Activated CD8-positive, alpha-beta T cell treated with anti-CD3 and anti-CD28 coated beads for 36 hours (primary cell): ENCODE results near the gene C1QTNF9. TPM values are rescaled to one million over a fixed set of nuclear protein-coding genes. Genes with fewer than 3 reads are reported as not detected.
"Not testable (repeated sequence)": the region's sequence is repeated elsewhere in the genome, so short reads cannot be mapped to it uniquely, and the experiment has no call there.

Source experiments
- ATAC-seq: fragments of 200-7000 bp; cut with Tn5 transposase; one replicate; pipeline ENCODE4 v1.10.0; 2021; ENCODE audit warnings: mild to moderate bottlenecking, moderate library complexity
- CTCF ChIA-PET: fragments of 350-600 bp; sonication (Branson Sonifier 250); formaldehyde crosslinking; loops from one replicate; lab custom pipeline; 2021; ENCODE audit warnings: antibody characterized with exemption; lab: Charles Lee
- POLR2A ChIA-PET: fragments of 350-600 bp; sonication (Branson Sonifier 250); formaldehyde crosslinking; loops from one replicate; lab custom pipeline; 2021; ENCODE audit warnings: antibody characterized with exemption; lab: Charles Lee
- DNase-seq: peaks from one replicate; pipeline ENCODE4 v3.0.0-alpha.2; 2020
- H3K27ac Mint-ChIP-seq: one replicate; pipeline ENCODE4 v1.8.0; 2021; ENCODE audit warnings: mild to moderate bottlenecking, mixed read lengths
- H3K27me3 Mint-ChIP-seq: one replicate; pipeline ENCODE4 v1.8.0; 2021; ENCODE audit warnings: mixed read lengths
- H3K36me3 Mint-ChIP-seq: one replicate; pipeline ENCODE4 v1.8.0; 2021; ENCODE audit warnings: low read depth, mixed read lengths
- H3K4me1 Mint-ChIP-seq: one replicate; pipeline ENCODE4 v1.8.0; 2021; ENCODE audit warnings: low read depth, mixed read lengths
- H3K4me3 Mint-ChIP-seq: one replicate; pipeline ENCODE4 v1.8.0; 2021; ENCODE audit warnings: mild to moderate bottlenecking, moderate library complexity, mixed read lengths
- H3K9me3 Mint-ChIP-seq: one replicate; pipeline ENCODE4 v1.8.0; 2021; ENCODE audit warnings: mixed read lengths
- intact Hi-C: fragments of 100-400 bp; cut with micrococcal nuclease; formaldehyde crosslinking; loops from one replicate; pipeline ENCODE4 v1.10.0; 2022
- total RNA-seq, 2 experiments: library from RNA; stranded (reverse); gene quantifications; one replicate each; pipeline ENCODE4 v1.2.3, GENCODE V29; 2021
- TF ChIP-seq, protein P1 (sequence below): fragments of 200-600 bp; IDR thresholded peaks from one replicate; pipeline ENCODE4 v1.8.0; 2022; ENCODE audit warnings: antibody characterized with exemption, mild to moderate bottlenecking

C1QTNF9 gene
- total RNA-seq, result not detected

- POLR2A ChIA-PET, DNase-seq, H3K4me1 Mint-ChIP-seq, H3K9me3 Mint-ChIP-seq, ATAC-seq, H3K27ac Mint-ChIP-seq, H3K4me3 Mint-ChIP-seq, H3K27me3 Mint-ChIP-seq, intact Hi-C loops, CTCF ChIA-PET: not testable (repeated sequence)
- H3K36me3 Mint-ChIP-seq, result peaks cover 13% of the 10 kb centered on the region
Measured at GRCh38 chr13:24309300-24309699, at the start of gene C1QTNF9. Gene C1QTNF9, plus strand, starts transcription at chr13:24309580. Its CDS starts 6,424 bp downstream, at chr13:24316004.

DNA sequence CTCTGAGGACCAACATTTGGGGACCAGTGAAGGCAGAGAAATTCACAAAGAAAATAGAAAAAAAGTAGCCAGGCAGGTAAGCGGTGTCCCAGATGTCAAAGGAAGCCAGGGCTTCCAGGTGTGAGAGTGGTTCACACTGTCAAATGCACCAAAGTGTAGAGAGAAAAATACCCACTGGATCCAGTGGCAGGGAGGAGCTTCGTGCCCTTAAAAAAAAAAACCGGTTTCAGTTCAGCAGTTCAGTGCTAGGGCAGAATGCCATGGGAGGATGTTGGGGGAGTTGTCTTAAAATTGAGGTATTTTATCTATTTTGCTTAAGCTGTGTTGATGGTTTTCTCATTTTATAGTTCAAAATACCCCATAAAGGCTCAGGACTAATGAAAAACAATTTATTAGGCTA lies 47.8 kb upstream of the C1QTNF9 start:
- H3K9me3 Mint-ChIP-seq, result no peaks in the 10 kb centered on the region
- POLR2A ChIA-PET, result interaction anchor here (1.9 to 7.9 kb wide), 2 partner anchors 10 to 12 kb away, joined by 9 to 84 read pairs; no protein-coding TSS in a partner anchor
- H3K36me3 Mint-ChIP-seq, result peaks cover 53% of the 10 kb centered on the region
- intact Hi-C loops, result no loop called here
- ATAC-seq, result peak; percentile 59
- H3K27ac Mint-ChIP-seq, result peak overlapping the region; percentile 79
- peaks cover 87% of the 10 kb centered on the region for H3K4me1 Mint-ChIP-seq
- peak; percentile 54 for DNase-seq
- CTCF ChIA-PET, result interaction anchor here (1.2 to 1.6 kb wide), 3 partner anchors 9 to 33 kb away, joined by 5 to 7 read pairs (median 6); no protein-coding TSS in a partner anchor
- TF ChIP-seq, protein P1, sequence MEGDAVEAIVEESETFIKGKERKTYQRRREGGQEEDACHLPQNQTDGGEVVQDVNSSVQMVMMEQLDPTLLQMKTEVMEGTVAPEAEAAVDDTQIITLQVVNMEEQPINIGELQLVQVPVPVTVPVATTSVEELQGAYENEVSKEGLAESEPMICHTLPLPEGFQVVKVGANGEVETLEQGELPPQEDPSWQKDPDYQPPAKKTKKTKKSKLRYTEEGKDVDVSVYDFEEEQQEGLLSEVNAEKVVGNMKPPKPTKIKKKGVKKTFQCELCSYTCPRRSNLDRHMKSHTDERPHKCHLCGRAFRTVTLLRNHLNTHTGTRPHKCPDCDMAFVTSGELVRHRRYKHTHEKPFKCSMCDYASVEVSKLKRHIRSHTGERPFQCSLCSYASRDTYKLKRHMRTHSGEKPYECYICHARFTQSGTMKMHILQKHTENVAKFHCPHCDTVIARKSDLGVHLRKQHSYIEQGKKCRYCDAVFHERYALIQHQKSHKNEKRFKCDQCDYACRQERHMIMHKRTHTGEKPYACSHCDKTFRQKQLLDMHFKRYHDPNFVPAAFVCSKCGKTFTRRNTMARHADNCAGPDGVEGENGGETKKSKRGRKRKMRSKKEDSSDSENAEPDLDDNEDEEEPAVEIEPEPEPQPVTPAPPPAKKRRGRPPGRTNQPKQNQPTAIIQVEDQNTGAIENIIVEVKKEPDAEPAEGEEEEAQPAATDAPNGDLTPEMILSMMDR, result no peak
- peak overlapping the region; percentile 12 for H3K4me3 Mint-ChIP-seq
- no peaks in the 10 kb centered on the region for H3K27me3 Mint-ChIP-seq

DNA sequence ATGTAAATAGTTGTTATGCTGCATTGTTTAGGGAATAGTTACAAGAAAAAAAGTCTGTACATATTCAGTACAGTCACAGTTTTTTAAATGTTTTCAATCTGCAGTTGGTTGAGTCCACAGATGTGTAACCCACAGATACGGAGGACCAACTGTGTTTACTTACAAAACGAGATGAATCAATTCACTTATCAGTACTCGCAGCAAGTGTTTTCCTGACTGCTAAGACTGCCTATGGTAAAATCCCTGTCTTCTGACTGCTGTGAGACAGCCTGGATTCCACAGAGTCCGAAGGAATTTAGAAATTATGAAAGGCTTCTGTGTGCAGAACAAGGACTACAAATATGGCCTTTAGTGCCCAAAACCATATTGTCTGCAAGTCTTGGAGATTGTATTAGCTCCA lies 45.7 kb upstream of the C1QTNF9 start:
- Mint-ChIP-seq H3K27me3 (no peaks in the 10 kb centered on the region), H3K4me3 (peak overlapping the region; percentile 70), H3K27ac (peak overlapping the region; percentile 96), H3K4me1 (peaks cover 89% of the 10 kb centered on the region), H3K9me3 (no peaks in the 10 kb centered on the region), H3K36me3 (peaks cover 50% of the 10 kb centered on the region)
- TF ChIP-seq, protein P1, result no peak
- ChIA-PET POLR2A (interaction anchor here (0.5 to 14.8 kb wide), 3 partner anchors 9 to 188 kb away, joined by 3 to 227 read pairs (median 84); no protein-coding TSS in a partner anchor), CTCF (interaction anchor here (1.2 to 4.9 kb wide), 5 partner anchors 8 to 35 kb away, joined by 4 to 24 read pairs (median 8); no protein-coding TSS in a partner anchor)
- DNase-seq (no peak), ATAC-seq (no peak)
- intact Hi-C loops, result no loop called here

GRCh38 chr13:24264976-24265375 lies 44.4 kb upstream of the C1QTNF9 start:
- peak overlapping the region; percentile 70 for H3K4me3 Mint-ChIP-seq
- ATAC-seq, result peak; percentile 93
- H3K27me3 Mint-ChIP-seq, result no peaks in the 10 kb centered on the region
- intact Hi-C loops, result no loop called here
- no peaks in the 10 kb centered on the region for H3K9me3 Mint-ChIP-seq
- DNase-seq, result peak; percentile 95
- ChIA-PET POLR2A (interaction anchor here (0.5 to 14.8 kb wide), 4 partner anchors 8 to 689 kb away, joined by 3 to 227 read pairs (median 44); no protein-coding TSS in a partner anchor), CTCF (interaction anchor here (1.0 to 4.9 kb wide), 6 partner anchors 10 to 245 kb away, joined by 3 to 24 read pairs (median 6); no protein-coding TSS in a partner anchor)
- TF ChIP-seq, protein P1, result no peak
- peaks cover 90% of the 10 kb centered on the region for H3K4me1 Mint-ChIP-seq
- H3K27ac Mint-ChIP-seq, result peak overlapping the region; percentile 96
- H3K36me3 Mint-ChIP-seq, result peaks cover 42% of the 10 kb centered on the region

GRCh38 chr13:24265453-24265852 lies 43.9 kb upstream of the C1QTNF9 start:
- POLR2A ChIA-PET, result interaction anchor here (0.5 to 14.8 kb wide), 4 partner anchors 8 to 690 kb away, joined by 3 to 227 read pairs (median 44); no protein-coding TSS in a partner anchor
- ATAC-seq, result no peak
- Mint-ChIP-seq H3K27me3 (no peaks in the 10 kb centered on the region), H3K4me1 (peaks cover 89% of the 10 kb centered on the region), H3K9me3 (no peaks in the 10 kb centered on the region), H3K36me3 (peaks cover 38% of the 10 kb centered on the region), H3K27ac (peak overlapping the region; percentile 96), H3K4me3 (peak overlapping the region; percentile 70)
- TF ChIP-seq, protein P1, result no peak
- CTCF ChIA-PET, result interaction anchor here (0.9 to 4.9 kb wide), 7 partner anchors 9 to 245 kb away, joined by 3 to 24 read pairs (median 4); no protein-coding TSS in a partner anchor
- no peak for DNase-seq
- intact Hi-C loops, result no loop called here
